ENCODE results near the gene CCNQ.

GRCh38 chrX:153556767-153557166, 42.2 kb downstream of the CCNQ start:
- TF ChIP-seq, protein P1, sequence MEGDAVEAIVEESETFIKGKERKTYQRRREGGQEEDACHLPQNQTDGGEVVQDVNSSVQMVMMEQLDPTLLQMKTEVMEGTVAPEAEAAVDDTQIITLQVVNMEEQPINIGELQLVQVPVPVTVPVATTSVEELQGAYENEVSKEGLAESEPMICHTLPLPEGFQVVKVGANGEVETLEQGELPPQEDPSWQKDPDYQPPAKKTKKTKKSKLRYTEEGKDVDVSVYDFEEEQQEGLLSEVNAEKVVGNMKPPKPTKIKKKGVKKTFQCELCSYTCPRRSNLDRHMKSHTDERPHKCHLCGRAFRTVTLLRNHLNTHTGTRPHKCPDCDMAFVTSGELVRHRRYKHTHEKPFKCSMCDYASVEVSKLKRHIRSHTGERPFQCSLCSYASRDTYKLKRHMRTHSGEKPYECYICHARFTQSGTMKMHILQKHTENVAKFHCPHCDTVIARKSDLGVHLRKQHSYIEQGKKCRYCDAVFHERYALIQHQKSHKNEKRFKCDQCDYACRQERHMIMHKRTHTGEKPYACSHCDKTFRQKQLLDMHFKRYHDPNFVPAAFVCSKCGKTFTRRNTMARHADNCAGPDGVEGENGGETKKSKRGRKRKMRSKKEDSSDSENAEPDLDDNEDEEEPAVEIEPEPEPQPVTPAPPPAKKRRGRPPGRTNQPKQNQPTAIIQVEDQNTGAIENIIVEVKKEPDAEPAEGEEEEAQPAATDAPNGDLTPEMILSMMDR (IDR thresholded peaks at IDR 0.05) = no peak
- no peak for TF ChIP-seq POLR2AphosphoS5 (IDR thresholded peaks at IDR 0.05)
